CD4-positive, alpha-beta T cell treated with Interleukin-15 for 4 hours (primary cell): ENCODE results near the gene SLITRK1.

ENCODE experiments used
- DNase-seq: peaks from one replicate; pipeline ENCODE4 v3.0.0-alpha.2; 2020; ENCODE audit warnings: low spot score

SLITRK1 gene

DNA sequence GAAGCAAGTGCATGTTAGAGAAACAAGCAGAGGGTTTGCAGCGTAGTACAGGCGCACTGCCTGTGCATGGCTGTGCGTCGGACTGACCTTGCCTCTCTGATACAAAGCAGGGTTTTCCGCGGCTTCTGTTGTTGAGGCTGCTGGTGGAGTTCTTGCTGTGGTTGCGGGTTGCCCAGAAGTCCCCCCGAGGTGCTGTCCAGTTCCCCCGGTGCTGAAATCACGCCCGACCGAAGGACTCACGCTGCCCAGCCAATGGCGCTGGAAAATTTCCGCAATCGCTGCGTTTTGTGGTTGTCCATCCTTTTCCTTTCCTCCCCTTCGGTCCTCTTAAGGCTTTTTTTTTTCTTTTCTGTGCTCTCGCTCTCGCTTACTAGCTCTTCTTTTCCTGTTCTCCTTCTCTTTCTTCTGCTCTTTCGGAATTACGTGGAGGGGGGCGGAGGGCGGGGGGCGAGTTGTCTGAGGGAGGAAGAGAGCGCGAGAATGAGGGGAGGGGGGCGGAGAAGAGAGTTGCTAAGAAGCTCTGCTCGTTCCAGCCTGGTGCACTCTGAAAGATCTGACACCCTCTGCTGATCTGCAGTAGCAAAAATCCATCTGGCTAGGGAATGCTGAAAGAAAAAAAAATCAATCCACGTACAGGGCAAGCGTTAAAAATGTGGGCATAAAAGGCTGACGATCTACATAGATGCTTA, at the start of gene SLITRK1:
Gene SLITRK1, minus strand, starts transcription at position 558 of the 689 bp plus-strand sequence. CDS start 967 bp downstream, outside the sequence.
- no peak for DNase-seq

DNA sequence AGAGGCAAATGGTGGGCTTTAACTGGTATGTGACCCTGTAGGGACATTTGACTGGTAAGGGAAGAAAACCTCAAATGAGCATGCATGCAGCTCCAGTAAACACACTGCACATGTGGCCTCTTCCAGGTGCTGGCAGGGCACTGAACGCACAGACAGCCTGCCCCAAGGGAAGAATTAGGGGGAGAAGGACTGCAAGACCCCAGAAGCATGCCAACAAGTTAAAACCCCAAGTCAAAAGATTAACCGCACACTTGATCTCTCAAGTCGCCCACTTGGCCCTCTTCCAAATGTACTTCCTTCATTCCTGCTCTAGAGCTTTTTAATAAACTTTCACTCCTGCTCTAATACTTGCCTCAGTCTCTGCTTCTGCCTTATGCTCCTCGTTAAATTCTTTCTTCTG, 46.9 kb upstream of the SLITRK1 start:
- DNase-seq = no peak

GRCh38 chr13:83919775-83920174, 37.5 kb upstream of the SLITRK1 start:
- no peak for DNase-seq

DNA sequence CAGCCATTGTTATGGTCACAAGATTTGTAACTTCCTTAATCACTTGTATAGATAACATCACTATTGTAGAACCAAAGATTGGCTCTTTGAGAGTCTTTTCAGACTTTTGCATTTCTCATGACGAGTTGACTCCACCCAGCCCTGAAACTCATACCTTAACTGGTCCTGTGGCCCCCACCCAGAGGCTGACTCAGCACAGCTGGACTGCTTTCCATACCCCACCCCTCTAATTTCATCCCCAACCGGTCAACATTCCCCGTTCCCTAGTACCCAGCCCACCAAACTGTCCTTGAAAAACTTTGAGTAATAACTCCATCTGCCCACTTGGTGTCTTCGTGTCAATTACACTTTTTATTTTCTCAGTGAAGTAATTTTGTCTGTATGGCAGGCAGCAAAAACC, 32.1 kb upstream of the SLITRK1 start:
- DNase-seq = no peak

DNA sequence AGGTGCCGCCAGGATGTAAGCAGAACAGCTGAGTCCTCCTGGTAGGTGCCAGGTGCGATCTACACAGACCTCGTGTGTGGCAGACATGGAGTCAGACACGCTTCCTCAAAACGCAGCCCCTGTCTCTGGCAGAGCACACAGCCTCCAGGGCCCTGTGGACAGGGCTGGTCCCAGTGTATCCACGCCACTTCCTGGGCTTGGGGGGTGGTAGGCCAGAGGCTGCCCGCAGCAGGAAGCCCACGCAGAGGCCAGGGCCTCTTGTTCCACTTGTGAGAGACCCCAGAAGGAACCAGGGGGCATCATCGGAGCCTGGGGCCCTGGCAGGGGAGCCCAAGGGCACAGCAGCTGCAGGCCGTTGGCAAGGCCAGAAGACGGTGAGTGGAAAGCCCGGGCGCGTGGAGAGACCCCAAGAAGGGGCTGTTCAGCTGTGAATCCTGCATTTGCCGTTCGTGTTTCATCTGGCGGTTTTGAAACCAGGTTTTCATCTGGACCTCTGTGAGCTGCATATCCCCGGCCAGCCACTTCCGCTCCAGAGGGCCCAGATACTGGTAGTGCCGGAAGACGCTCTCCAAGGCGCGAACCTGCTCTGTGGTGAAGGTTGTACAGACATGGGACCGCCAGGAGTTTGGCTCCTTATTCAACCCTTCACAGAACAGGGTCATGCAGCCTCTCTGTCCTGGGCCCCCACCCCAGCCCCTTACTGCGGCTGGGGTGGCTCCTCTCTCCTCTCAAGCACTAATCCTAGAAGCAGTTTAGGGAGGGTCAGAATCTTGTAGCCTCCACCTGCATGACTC, 25.1 kb upstream of the SLITRK1 start:
- DNase-seq = no peak

- DNase-seq = no peak
Measured at GRCh38 chr13:83906240-83906820, 24.1 kb upstream of the SLITRK1 start.

DNA sequence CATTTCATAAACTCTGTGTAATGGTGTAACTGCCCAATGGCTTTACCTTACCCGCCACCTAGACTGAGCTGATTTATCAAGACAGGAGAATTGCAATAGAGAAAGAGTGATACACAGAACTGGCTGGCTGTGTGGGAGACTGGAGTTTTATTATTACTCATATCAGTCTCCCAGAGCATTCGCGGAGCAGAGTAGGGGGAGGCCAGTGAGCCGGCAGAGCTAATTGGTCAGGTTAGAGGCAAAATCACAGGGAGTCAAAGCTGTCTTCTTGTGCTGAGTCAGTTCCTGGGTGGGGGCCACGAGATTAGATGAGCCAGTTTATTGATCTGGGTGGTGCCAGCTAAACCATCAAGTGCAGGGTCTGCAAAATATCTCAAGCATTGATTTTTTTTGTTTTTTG, 23.4 kb upstream of the SLITRK1 start:
- DNase-seq = no peak

DNA sequence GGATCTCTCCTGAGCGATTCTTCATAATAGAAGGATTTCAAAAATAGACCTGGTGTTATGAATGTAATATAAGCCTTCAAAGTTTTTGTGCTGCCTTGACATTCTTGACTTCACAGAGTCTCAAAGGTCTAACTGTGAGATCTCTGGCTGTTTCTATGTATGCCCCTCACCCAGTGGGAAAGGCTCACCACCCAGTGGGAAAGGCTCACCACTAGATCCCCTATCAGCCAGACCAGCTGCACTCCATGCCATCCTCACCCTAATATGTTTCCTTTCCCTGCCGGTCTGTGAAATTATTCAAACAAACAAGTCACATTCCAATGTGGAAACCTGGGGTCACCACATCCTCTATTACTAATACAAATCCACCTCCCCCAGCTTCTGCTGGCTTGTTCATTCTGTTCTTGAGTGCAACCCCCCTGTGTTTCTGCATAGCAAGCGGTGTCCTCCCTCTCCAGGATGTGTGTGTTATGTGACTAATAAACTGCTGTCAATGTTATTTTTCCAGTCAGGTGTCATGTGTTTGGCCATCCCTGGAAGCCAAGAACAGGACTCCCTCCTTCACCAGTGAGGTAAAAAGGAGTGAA, 13.8 kb upstream of the SLITRK1 start:
- DNase-seq = no peak

DNA sequence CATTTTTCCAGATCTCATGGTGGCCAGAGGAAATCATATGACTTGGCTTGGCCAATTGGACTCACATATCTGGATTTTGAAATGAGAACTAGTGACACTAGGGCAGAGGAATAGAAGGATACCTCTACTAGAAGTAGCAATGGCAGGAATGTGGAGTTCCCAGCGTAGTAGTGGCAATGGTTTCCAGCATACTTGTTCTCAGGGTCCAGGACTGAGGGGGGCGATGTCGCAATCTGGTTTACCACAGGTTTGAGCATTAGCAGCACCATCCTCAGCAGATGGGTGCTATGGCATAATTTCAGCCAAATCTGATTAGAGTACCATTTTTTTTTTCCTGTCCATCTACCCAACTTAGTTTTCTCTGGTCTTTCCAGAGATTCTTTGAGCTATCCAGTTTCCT, 8.1 kb upstream of the SLITRK1 start:
- DNase-seq = no peak

DNA sequence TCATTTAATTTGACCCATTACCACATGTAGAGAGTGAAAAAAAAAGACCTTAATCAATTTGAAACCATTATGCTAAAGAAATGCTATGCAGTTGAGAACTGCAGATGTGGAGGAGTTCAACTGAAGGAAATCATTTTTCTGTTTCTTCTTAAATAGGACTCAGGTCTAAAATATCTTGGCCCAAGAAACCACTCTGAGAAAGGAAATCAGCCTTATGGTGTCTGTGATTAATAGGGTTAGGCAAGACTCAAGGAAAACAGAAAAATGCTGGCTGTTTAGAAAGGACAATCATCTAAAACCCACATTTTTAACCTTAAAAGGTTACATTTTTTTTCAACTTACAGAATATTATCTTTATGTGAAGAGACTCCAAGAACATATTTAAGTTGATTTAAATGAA, 1.9 kb upstream of the SLITRK1 start:
- DNase-seq = no peak

DNA sequence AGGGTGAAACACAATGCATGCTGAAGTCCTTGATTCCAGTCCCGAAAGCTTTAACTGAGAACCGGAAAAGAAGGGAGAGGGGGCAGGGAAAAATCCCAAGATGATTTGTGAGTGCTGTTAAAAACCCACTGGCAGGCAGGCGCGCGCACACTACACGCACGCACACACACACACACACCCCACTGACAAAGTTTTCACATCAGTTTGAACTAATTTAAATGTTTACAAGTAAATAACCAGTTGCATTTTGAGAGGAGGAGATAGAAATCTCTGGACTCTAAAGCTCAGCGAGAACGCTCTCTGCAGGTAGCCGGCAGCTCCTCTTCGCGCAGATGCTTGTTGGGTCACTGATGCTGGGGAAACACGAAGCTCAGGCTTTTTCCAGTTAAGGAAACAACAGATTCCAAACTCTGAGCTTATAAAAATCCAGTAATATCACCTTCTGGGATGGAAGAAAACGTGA, 818 bp upstream of the SLITRK1 start:
- DNase-seq = no peak

DNA sequence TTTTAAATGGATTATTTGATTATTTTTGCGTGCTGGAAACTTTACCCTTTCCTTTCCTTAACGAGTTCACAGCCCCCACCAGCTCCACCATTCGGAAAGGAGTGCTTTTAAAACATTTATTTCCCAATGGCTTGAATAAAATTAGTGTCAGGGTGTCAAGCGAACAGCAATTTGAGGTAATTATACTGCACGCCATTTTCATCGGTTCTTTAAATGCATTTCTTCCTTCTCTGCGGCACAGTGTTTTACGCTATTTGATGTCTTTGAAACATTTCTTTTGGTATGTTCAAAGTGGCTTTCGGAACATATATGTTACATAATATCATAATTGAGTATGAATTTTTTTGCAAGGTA, 309 bp upstream of the SLITRK1 start:
- DNase-seq = no peak

GRCh38 chr13:83881140-83881684, 1.1 kb downstream of the SLITRK1 start:
- no peak for DNase-seq

DNA sequence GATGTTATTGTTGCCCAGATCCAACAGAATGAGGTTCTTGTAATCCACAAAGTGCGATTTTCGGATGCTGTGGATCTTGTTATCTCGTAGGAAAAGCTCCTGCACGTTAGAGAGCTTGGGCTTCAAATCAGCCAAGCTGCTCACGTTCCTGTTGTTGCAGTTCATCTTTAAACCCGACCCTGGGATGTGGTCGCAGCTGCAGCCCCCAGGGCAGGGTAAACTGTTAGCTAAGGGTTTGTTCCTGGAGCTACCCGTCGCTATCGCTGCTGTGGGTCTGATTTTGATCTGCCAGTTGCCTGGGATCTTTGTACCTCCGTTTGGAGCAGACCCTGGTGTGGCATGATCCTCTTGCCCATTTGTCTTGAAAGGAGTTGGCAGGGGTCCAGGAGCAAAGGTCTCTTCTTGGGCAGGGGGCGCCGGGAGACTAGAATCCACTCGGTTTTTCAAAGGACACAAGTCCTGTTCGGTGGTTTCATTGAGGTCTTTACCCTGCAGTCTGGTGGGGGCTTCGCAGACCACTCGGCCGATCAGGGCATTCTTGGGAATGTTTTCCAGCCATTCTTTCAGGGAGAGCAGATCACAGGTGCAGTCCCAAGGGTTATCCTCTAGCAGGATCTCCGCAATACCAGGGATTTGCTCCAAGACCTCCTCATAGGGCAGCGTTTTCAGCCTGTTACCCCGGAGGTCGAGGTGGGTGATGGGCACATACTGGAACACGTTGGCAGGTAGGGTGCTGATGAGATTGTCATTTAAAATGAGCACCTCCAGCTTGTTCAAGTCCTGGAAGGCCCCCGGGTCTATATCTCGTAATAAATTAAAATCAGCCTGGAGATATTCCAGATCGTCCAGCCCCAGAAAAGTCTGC, 1.8 kb downstream of the SLITRK1 start:
- DNase-seq = no peak

DNA sequence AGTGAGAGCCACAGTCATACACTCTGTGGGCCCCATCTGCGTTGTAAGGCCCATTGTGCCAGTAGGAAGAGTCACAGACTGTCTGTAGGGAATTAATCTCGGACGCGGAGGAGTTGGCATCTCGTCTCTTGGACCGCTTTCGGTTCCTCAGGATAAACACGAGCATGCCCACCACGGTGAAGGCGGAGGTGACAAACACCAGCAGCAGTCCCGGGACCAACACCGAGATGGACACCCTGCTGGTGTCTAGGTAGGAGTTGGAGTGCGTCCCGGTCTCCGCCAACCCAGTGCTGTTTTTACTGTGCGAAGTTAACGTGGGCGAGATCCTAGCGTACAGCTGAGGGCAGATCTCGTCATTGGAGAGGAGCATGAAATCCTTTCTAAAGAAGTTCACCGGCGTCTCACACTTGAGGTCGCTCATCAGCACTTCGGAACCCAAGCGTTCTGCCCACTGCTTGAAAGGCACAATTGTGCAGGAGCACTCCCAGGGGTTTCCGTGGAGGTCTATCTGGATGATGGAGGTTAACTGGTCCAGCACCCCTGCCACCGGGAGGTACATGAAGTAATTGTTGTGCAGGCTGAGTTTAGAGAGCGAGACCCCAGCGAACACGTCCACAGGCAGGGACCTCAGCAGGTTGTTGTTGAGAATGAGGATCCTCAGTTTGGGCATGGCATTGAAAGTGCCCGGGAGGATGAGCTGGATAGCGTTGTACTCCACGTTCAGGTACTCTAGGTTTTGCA, 2.7 kb downstream of the SLITRK1 start:
- DNase-seq = no peak

DNA sequence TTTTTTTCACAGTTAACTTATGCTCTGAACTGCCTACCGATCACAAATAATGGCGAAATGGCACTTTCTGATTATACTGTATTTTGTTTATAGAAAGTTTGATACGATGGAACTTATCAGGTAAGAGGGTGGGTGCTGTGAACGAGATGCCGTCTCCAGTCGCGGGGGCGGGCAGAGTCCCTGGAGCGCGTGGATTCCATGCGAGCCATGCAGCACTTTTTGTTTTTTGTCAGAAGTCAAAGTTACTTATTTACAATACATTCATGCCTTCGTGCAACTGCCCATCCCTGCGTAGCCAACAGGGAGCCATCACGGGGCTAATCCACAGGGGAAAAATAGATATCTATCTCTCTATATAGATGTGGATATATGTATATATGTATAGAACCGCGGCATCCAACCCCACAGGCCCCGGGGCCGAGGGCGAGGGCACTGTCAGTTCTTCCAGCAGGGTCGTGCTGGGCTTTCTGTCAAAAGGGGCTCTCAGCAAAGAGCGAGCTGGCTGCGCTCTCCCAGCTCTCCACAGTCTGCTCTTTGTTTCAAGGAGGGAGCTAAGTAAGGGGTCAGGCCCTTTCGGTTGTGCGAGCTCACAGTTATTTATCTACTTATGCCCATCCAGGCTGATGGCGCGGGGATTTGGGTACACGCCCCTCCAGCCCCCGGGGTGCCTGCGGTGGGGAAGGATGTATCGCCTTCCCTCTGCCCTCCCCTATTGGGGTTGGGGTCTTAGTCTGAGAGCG, 3.4 kb downstream of the SLITRK1 start:
- no peak for DNase-seq

- no peak for DNase-seq
Measured at GRCh38 chr13:83877651-83878355, 4.5 kb downstream of the SLITRK1 start.

GRCh38 chr13:83876546-83876945, 5.7 kb downstream of the SLITRK1 start:
- DNase-seq = no peak

DNA sequence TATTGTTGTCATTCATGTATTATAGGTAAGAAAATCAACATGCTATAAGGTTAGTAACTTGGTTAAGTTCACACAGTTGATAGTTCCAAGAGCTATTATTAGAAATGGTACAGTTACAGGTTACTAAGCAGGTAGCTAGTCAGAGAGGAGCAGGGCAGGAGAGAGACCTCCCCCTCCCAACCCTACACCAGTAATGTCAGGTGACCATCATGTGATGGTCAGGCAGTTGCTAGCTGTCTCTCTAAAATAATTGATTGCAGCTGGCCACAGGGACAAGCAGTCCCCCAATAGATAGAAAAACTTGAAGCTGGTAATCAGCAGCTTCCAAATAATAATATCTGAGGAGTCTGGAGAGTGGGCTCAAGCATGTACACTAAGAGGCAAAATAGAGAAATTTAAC, 14.6 kb downstream of the SLITRK1 start:
- DNase-seq = no peak
